Effector memory CD4-positive, alpha-beta T cell (primary cell): Measurements from ENCODE around the gene DCAF10.
A peak's percentile ranks its signal among the peaks of the same experiment; 100 is the strongest.
"Not testable (repeated sequence)": the region's sequence is repeated elsewhere in the genome, so short reads cannot be mapped to it uniquely, and the experiment has no call there.

ENCODE experiments used
- DNase-seq, 3 donors: peaks; one replicate each; pipeline ENCODE4 v3.0.0-alpha.2; 2020
- H3K27ac ChIP-seq: 2 replicates; pipeline ENCODE4 v1.7.0; 2013; ENCODE audit warnings: mild to moderate bottlenecking, low read length, moderate library complexity; ENCODE audit not compliant: insufficient read depth, poor library complexity, severe bottlenecking
- H3K27me3 ChIP-seq: replicated peaks from 2 replicates; pipeline ENCODE4 v1.7.0; 2013; ENCODE audit warnings: mild to moderate bottlenecking, low read length; ENCODE audit not compliant: insufficient read depth, control insufficient read depth, poor library complexity, severe bottlenecking
- H3K36me3 ChIP-seq: 2 replicates; pipeline ENCODE4 v1.7.0; 2013; ENCODE audit warnings: mild to moderate bottlenecking, low read length, moderate library complexity; ENCODE audit not compliant: control insufficient read depth, insufficient read depth
- H3K4me1 ChIP-seq: 2 replicates; pipeline ENCODE4 v1.7.0; 2013; ENCODE audit warnings: low read length, mild to moderate bottlenecking; ENCODE audit not compliant: control insufficient read depth, insufficient read depth, poor library complexity, severe bottlenecking
- H3K4me3 ChIP-seq: 2 replicates; pipeline ENCODE4 v1.7.0; 2013; ENCODE audit warnings: low read length, low read depth, mild to moderate bottlenecking; ENCODE audit not compliant: insufficient read depth, poor library complexity, severe bottlenecking
- H3K9me3 ChIP-seq: 2 replicates; pipeline ENCODE4 v1.7.0; 2013; ENCODE audit warnings: mild to moderate bottlenecking, low read length, moderate library complexity; ENCODE audit not compliant: control insufficient read depth

Gene DCAF10

DNA sequence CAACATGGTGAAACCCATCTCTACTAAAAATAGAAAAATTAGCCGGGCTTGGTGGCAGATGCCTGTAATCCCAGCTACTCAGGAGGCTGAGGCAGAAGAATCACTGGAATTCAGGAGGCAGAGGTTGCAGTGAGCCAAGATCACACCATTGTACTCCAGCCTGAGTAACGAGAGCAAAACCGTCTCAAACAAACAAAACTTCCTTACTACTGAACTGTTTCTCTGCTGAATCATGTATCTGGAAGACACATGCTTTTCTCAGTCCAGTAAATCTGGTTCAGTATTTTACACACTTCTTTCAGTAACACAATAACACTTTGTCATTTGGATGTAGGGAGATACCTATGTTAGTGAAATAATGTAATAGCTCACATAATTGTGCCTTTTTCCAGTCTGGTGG, 39.1 kb upstream of the DCAF10 start:
- Histone ChIP-seq H3K4me3 (no peak overlapping the region), H3K36me3 (peaks cover 8% of the 10 kb centered on the region), H3K4me1 (no peaks in the 10 kb centered on the region), H3K9me3 (no peaks in the 10 kb centered on the region), H3K27me3 (no peaks in the 10 kb centered on the region), H3K27ac (no peak overlapping the region)
- DNase-seq: no peak

DNA sequence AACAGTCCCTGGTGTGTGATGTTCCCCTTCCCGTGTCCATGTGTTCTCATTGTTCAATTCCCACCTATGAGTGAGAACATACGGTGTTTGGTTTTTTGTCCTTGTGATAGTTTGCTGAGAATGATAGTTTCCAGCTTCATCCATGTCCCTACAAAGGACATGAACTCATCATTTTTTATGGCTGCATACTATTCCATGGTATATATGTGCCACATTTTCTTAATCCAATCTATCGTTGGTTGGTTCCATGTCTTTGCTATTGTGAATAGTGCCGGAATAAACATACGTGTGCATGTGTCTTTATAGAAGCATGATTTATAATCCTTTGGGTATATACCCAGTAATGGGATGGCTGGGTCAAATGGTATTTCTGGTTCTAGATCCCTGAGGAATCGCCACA, 35.3 kb upstream of the DCAF10 start:
- DNase-seq: not testable (repeated sequence)

GRCh38 chr9:37769306-37769705, 31.3 kb upstream of the DCAF10 start:
- DNase-seq: no peak
- Histone ChIP-seq H3K9me3 (no peaks in the 10 kb centered on the region), H3K27me3 (no peaks in the 10 kb centered on the region), H3K4me1 (no peaks in the 10 kb centered on the region), H3K4me3 (no peak overlapping the region), H3K36me3 (peaks cover 17% of the 10 kb centered on the region), H3K27ac (no peak overlapping the region)

More for the DNA sequence above, 35.3 kb upstream of the DCAF10 start:
- H3K27me3 ChIP-seq, H3K36me3 ChIP-seq, H3K4me3 ChIP-seq, H3K27ac ChIP-seq, H3K9me3 ChIP-seq, H3K4me1 ChIP-seq: not testable (repeated sequence)

DNA sequence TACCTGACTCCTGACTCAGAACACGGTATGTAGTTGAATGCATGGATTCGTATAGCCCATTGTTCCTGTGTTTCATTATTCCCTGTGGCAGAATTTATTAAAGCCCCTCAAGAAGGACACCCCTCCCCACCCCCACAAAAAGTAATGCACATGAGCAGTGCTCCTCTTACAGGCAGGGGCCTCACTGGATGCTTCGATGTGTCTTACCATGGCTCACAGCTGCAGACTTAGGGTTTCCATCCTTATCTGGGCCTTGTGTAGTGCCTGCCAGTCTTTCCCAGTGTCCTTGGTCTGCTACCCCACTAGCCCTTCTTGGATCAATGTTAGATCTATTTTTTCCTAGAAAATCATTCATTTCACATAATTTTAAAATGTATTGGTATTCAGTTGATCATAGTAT, 30.6 kb upstream of the DCAF10 start:
- H3K4me3 ChIP-seq: no peak overlapping the region
- no peaks in the 10 kb centered on the region for H3K27me3 ChIP-seq
- peaks cover 19% of the 10 kb centered on the region for H3K36me3 ChIP-seq
- H3K9me3 ChIP-seq: no peaks in the 10 kb centered on the region
- DNase-seq: no peak
- no peaks in the 10 kb centered on the region for H3K4me1 ChIP-seq
- no peak overlapping the region for H3K27ac ChIP-seq

DNA sequence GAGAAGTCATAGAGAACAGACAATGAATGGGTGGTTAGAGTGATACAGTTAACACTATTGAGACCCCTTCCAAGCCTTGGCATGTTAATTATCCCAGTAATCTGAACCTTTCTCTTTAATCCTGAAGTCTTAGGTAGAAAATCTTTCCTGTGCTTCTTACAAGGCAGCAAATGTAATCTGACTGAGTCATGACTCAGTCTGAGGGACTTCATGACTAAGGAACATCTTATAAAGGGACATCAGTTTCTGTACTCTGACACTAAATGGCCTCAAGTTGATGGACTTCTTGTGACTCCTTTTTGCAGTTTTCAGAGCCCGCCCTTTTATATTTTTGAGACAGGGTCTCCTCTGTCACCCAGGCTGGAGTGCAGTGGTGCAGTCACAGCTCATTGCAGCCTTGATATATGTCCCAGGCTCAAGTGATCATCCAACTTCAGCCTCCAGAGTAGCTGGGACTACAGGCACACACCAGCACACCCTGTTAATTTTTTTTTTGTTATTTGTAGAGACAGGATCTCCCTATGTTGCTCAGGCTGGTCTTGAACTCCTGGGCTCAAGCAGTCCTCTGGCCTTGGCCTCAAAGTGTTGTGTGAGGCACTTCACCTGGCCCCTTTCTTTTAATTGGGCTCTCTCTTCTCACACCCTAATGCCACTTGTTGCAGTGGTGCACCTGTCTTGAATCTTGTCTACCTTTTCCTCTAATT, 25.2 kb upstream of the DCAF10 start:
- peaks cover 39% of the 10 kb centered on the region for H3K36me3 ChIP-seq
- no peak overlapping the region for H3K27ac ChIP-seq
- no peaks in the 10 kb centered on the region for H3K27me3 ChIP-seq
- H3K9me3 ChIP-seq: no peaks in the 10 kb centered on the region
- H3K4me3 ChIP-seq: no peak overlapping the region
- no peaks in the 10 kb centered on the region for H3K4me1 ChIP-seq
- DNase-seq: no peak

DNA sequence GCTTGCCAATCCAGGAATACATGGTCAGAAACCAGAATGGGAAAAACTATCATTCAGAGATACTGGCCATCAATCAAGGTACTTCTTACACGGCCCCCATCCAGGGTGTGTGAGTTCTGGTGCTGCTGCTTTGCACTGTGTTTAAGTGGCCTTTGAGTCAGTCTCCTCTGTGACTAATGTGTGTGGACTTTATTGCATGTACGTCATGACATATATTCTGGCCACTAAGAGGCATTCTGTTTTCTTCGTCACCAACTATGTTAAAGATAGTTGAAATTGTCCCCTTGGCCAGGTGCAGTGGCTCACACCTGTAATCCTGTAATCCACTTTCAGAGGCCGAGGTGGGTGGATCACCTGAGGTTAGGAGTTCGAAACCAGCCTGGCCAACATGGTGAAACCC, 24.3 kb upstream of the DCAF10 start:
- Histone ChIP-seq H3K27ac (no peak overlapping the region), H3K9me3 (no peaks in the 10 kb centered on the region), H3K4me3 (no peak overlapping the region), H3K27me3 (no peaks in the 10 kb centered on the region), H3K36me3 (peaks cover 42% of the 10 kb centered on the region), H3K4me1 (no peaks in the 10 kb centered on the region)
- DNase-seq: no peak

- H3K36me3 ChIP-seq: peaks cover 52% of the 10 kb centered on the region
- H3K4me3 ChIP-seq: no peak overlapping the region
- peaks cover 4% of the 10 kb centered on the region for H3K4me1 ChIP-seq
- no peak for DNase-seq
- H3K27ac ChIP-seq: no peak overlapping the region
- no peaks in the 10 kb centered on the region for H3K9me3 ChIP-seq
- no peaks in the 10 kb centered on the region for H3K27me3 ChIP-seq
Measured at GRCh38 chr9:37778534-37778933, 22.1 kb upstream of the DCAF10 start.

- DNase-seq: no peak
- H3K9me3 ChIP-seq: no peaks in the 10 kb centered on the region
- peaks cover 10% of the 10 kb centered on the region for H3K4me1 ChIP-seq
- peak overlapping the region; percentile 84 for H3K27ac ChIP-seq
- peaks cover 32% of the 10 kb centered on the region for H3K36me3 ChIP-seq
- peak overlapping the region; percentile 100 for H3K4me3 ChIP-seq
- no peaks in the 10 kb centered on the region for H3K27me3 ChIP-seq
Measured at GRCh38 chr9:37784291-37784615, 16.3 kb upstream of the DCAF10 start.

DNA sequence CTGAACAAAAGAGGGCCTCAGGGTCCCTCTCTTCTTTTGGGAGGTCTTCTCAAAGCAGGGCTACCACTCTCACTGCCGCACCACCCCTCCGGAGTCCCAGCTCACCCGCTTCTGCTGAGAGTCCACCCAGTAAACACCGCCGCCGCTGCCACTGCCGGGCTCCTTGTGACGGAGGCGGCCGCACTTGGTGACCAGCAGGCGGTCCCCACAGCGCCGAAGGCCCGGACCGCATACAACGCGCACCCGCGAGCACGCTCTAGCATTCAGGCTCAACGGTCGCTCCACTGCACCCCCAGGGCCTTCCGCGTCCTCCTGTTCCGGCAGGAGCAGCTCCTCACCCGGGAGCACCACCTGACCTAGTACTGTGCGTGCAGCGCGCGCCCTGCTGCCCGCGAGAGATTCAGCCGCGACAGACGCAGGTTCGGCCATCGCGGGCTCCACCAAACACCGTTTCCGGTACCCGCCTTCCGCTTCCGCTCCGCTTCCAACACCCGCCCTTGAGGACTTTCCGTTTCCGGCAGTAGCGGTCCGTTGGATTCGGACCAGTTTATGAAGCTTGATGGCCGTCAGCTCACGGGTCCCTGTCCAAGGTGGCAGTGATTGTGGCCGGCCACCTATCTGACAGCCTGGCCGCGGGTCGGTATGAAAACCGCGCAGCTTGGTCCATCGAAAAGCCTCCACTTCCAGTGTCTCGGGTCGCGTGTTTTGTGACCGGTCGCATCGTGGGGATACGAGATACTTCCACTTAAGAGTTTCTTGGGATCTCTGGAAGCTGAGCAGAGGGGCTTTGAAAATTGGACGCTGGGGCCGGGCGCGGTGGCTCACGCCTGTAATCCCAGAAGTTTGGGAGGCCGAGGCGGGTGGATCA, 15.7 kb upstream of the DCAF10 start, which contains the start of gene EXOSC3:
EXOSC3 (minus strand) TSS at position 449 of the 868 bp plus-strand sequence; CDS start at position 429, 20 bp downstream.
- Histone ChIP-seq H3K4me3 (peak within 1 kb of the TSS; percentile 100), H3K27me3 (no peaks in the 10 kb centered on the region), H3K36me3 (peaks cover 26% of the 10 kb centered on the region), H3K4me1 (peaks cover 10% of the 10 kb centered on the region), H3K9me3 (no peaks in the 10 kb centered on the region), H3K27ac (peak within 1 kb of the TSS; percentile 84)
- peak; percentile 69 to 81 (median 75) for DNase-seq

DNA sequence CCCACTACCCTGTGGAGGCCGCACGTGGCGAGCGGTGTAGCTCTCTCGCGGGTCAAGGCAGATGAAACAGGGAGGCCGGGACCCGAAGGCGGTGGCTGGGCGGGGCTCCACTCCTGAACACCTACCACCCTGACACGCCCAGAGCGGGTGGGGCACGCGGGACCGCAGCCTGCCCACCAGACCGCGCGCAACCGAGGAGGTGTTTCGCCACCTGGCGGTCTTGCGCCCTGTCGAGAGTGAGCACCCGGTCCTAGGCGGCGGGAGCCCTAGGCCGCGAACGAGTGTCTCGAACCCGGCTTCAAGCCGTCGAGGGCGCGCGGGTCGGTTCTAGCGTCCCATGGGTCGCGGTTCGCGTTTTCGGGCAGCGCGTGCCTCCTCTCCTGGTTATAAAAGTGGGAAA, 13.5 kb upstream of the DCAF10 start:
- no peak for DNase-seq
- peaks cover 10% of the 10 kb centered on the region for H3K4me1 ChIP-seq
- no peak overlapping the region for H3K4me3 ChIP-seq
- H3K36me3 ChIP-seq: peaks cover 12% of the 10 kb centered on the region
- H3K9me3 ChIP-seq: no peaks in the 10 kb centered on the region
- H3K27me3 ChIP-seq: no peaks in the 10 kb centered on the region
- H3K27ac ChIP-seq: no peak overlapping the region
